ENCODE data around the gene TOM1L2.
A peak's percentile ranks its signal among the peaks of the same experiment; 100 is the strongest.
"Not testable (repeated sequence)": the region's sequence is repeated elsewhere in the genome, so short reads cannot be mapped to it uniquely, and the experiment has no call there.

TOM1L2 gene

GRCh38 chr17:17944743-17945142 is 27.5 kb downstream of the TOM1L2 start:
- H3K4me3 ChIP-seq (ENCODE audit: low read depth, low read length): no peak overlapping the region
- no peaks in the 10 kb centered on the region for H3K36me3 ChIP-seq (ENCODE audit: insufficient read depth, low read length)
- no peak overlapping the region for H3K27ac ChIP-seq (ENCODE audit: low read depth, low read length)
- peaks cover 69% of the 10 kb centered on the region for H3K79me2 ChIP-seq (ENCODE audit: control insufficient read depth, insufficient read depth, low read length, unreplicated experiment)
- no peaks in the 10 kb centered on the region for H3K27me3 ChIP-seq (ENCODE audit: insufficient read depth, low read length)
- no peak overlapping the region for H2AFZ ChIP-seq (ENCODE audit: low read length, unreplicated experiment)
- peaks cover 78% of the 10 kb centered on the region for H3K4me1 ChIP-seq (ENCODE audit: control insufficient read depth, insufficient read depth, low read length, unreplicated experiment)

DNA sequence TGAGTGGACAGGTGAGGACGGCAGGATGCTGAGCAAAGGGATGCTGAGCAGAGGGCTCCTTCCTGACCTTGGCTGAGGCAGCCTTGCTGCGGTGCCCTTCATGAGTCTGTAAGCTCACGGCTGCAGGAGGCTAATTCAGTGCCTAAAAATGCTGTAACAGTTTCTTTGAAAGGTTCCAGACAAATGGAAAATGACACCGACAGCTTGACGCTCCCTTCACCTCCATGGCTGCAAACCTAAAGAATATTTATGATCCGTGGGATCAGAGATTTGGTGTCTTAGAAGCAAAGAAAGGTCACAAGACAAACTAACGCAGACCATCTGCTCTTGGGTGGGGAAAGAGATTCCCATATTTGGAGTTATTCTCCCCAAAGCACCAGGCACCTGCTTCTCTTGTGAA is 28.0 kb downstream of the TOM1L2 start:
- Histone ChIP-seq H3K4me3 (ENCODE audit: low read depth, low read length) (no peak overlapping the region), H2AFZ (ENCODE audit: low read length, unreplicated experiment) (no peak overlapping the region), H3K79me2 (ENCODE audit: control insufficient read depth, insufficient read depth, low read length, unreplicated experiment) (peaks cover 68% of the 10 kb centered on the region), H3K36me3 (ENCODE audit: insufficient read depth, low read length) (no peaks in the 10 kb centered on the region), H3K27me3 (ENCODE audit: insufficient read depth, low read length) (no peaks in the 10 kb centered on the region), H3K27ac (ENCODE audit: low read depth, low read length) (no peak overlapping the region), H3K4me1 (ENCODE audit: control insufficient read depth, insufficient read depth, low read length, unreplicated experiment) (peaks cover 80% of the 10 kb centered on the region)

- Histone ChIP-seq H3K79me2 (ENCODE audit: control insufficient read depth, insufficient read depth, low read length, unreplicated experiment) (peaks cover 67% of the 10 kb centered on the region), H2AFZ (ENCODE audit: low read length, unreplicated experiment) (no peak overlapping the region), H3K27me3 (ENCODE audit: insufficient read depth, low read length) (no peaks in the 10 kb centered on the region), H3K27ac (ENCODE audit: low read depth, low read length) (peak overlapping the region; percentile 54), H3K4me3 (ENCODE audit: low read depth, low read length) (peak overlapping the region; percentile 55; the same call in 1 of the 2 replicates), H3K4me1 (ENCODE audit: control insufficient read depth, insufficient read depth, low read length, unreplicated experiment) (peaks cover 78% of the 10 kb centered on the region), H3K36me3 (ENCODE audit: insufficient read depth, low read length) (no peaks in the 10 kb centered on the region)
Observed at GRCh38 chr17:17943281-17943984, 28.8 kb downstream of the TOM1L2 start.

- Histone ChIP-seq H2AFZ (ENCODE audit: low read length, unreplicated experiment) (no peak overlapping the region), H3K27me3 (ENCODE audit: insufficient read depth, low read length) (no peaks in the 10 kb centered on the region), H3K4me3 (ENCODE audit: low read depth, low read length) (peak overlapping the region; percentile 55; the same call in 1 of the 2 replicates), H3K27ac (ENCODE audit: low read depth, low read length) (peak overlapping the region; percentile 60), H3K36me3 (ENCODE audit: insufficient read depth, low read length) (no peaks in the 10 kb centered on the region), H3K4me1 (ENCODE audit: control insufficient read depth, insufficient read depth, low read length, unreplicated experiment) (peaks cover 72% of the 10 kb centered on the region), H3K79me2 (ENCODE audit: control insufficient read depth, insufficient read depth, low read length, unreplicated experiment) (peaks cover 72% of the 10 kb centered on the region)
Observed at GRCh38 chr17:17942846-17943245, 29.4 kb downstream of the TOM1L2 start.

DNA sequence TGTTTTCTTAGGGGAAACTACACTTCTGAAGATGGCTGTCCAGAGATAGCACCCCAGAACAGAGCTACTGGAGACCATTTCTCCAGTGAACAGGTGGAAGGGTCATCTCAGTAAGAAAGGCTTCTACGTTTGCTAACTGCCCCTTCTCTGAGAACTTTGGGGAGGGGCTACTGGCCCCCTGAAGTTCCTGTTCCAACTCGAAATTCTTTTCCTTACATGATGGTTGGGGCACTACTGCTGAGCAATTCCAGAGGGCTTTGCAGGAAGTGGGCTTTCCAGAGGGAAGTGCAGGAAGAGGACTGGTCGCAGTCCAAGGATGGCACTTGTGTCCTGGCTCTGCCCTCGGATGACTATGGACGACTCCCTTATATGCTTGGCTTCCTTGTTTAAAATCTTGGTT is 31.2 kb downstream of the TOM1L2 start:
- H3K4me3 ChIP-seq (ENCODE audit: low read depth, low read length): no peak overlapping the region
- H3K4me1 ChIP-seq (ENCODE audit: control insufficient read depth, insufficient read depth, low read length, unreplicated experiment): peaks cover 70% of the 10 kb centered on the region

DNA sequence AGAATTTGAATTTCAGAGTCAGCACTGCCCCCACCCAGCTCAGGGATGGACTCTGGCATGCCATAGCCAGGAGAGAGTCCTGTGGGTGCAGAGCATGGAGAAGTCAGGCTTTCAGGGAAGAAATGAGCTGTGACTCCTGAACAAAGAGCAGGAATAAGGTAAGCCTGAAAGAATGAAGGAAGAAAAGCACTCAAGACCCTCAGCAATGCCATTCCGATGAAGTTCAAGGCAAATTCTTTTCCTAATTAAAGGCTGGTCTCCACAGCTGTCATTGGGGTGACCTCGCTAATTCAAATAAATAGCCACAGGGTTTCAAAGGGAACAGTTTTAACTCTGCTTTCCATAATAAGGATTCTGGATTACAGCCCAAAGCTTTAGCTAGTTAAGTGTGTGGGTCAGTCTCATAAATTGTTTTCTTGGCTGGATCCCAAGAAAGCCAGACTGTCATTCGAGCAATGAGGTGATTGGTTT is 31.7 kb downstream of the TOM1L2 start:
- Histone ChIP-seq H3K27ac (ENCODE audit: low read depth, low read length) (peak overlapping the region; percentile 8; the same call in 1 of the 2 replicates), H3K79me2 (ENCODE audit: control insufficient read depth, insufficient read depth, low read length, unreplicated experiment) (peaks cover 74% of the 10 kb centered on the region), H2AFZ (ENCODE audit: low read length, unreplicated experiment) (no peak overlapping the region), H3K36me3 (ENCODE audit: insufficient read depth, low read length) (no peaks in the 10 kb centered on the region), H3K4me1 (ENCODE audit: control insufficient read depth, insufficient read depth, low read length, unreplicated experiment) (peaks cover 72% of the 10 kb centered on the region), H3K4me3 (ENCODE audit: low read depth, low read length) (no peak overlapping the region), H3K27me3 (ENCODE audit: insufficient read depth, low read length) (no peaks in the 10 kb centered on the region)

More for the DNA sequence above, 31.2 kb downstream of the TOM1L2 start:
- H3K27ac ChIP-seq (ENCODE audit: low read depth, low read length): no peak overlapping the region
- no peak overlapping the region for H2AFZ ChIP-seq (ENCODE audit: low read length, unreplicated experiment)
- H3K27me3 ChIP-seq (ENCODE audit: insufficient read depth, low read length): no peaks in the 10 kb centered on the region
- H3K36me3 ChIP-seq (ENCODE audit: insufficient read depth, low read length): no peaks in the 10 kb centered on the region
- H3K79me2 ChIP-seq (ENCODE audit: control insufficient read depth, insufficient read depth, low read length, unreplicated experiment): peaks cover 75% of the 10 kb centered on the region

DNA sequence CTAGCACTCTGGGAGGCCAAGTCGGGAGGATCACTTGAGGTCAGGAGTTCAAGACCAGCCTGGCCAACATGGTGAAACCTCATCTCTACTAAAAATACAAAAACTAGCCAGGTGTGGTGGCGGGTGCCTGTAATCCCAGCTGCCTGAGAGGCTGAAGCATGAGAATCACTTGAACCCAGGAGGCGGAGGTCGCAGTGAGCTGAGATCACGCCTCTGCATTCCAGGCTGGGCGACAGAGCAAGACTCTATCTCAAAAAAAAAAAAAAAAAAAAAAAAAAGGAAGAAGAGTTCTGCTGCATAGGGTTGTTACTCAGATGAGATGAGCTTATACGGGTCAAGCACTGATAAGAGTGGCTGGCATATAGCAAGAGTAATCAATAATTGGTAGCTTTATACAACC is 32.3 kb downstream of the TOM1L2 start:
- Histone ChIP-seq H3K79me2 (ENCODE audit: control insufficient read depth, insufficient read depth, low read length, unreplicated experiment) (peaks cover 71% of the 10 kb centered on the region), H3K4me1 (ENCODE audit: control insufficient read depth, insufficient read depth, low read length, unreplicated experiment) (peaks cover 77% of the 10 kb centered on the region)
- H3K27me3 ChIP-seq (ENCODE audit: insufficient read depth, low read length); H3K4me3 ChIP-seq (ENCODE audit: low read depth, low read length); H2AFZ ChIP-seq (ENCODE audit: low read length, unreplicated experiment); H3K36me3 ChIP-seq (ENCODE audit: insufficient read depth, low read length); H3K27ac ChIP-seq (ENCODE audit: low read depth, low read length): not testable (repeated sequence)

DNA sequence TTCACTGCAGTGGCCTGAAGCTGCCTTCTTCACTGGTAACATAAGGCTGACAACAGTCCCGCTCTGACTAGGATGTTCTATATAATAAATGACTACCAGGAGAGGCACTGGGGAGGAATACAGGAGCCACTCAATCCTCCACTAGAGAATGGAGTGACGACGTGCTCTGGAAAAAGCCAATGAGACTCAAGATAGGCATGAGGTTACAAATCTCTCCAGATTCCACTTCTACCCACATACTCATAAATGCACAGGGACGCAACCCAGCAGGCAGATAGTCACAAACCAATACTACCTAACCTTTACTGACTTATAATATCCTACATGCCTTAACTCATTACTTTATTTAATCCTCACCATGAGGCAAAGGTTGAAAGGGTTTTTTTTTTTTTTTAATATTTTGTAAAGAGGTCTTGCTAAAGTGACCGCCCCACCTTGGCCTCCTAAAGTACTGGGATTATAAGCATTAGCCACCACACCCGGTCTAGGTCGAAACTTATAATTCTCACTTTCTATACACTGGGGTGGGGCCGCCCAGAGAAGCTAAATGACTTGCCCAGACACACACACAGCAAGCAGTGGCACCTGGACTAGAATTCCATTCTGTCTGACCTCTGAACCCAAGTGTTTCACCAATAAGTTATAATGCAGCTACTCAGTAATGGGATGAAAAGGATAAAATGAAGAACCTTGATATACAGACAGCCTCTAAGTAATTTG is 33.7 kb downstream of the TOM1L2 start:
- Histone ChIP-seq H3K4me3 (ENCODE audit: low read depth, low read length) (no peak overlapping the region), H3K36me3 (ENCODE audit: insufficient read depth, low read length) (no peaks in the 10 kb centered on the region), H2AFZ (ENCODE audit: low read length, unreplicated experiment) (no peak overlapping the region), H3K27ac (ENCODE audit: low read depth, low read length) (no peak overlapping the region), H3K79me2 (ENCODE audit: control insufficient read depth, insufficient read depth, low read length, unreplicated experiment) (peaks cover 67% of the 10 kb centered on the region), H3K27me3 (ENCODE audit: insufficient read depth, low read length) (no peaks in the 10 kb centered on the region), H3K4me1 (ENCODE audit: control insufficient read depth, insufficient read depth, low read length, unreplicated experiment) (peaks cover 84% of the 10 kb centered on the region)

GRCh38 chr17:17937958-17938357 is 34.2 kb downstream of the TOM1L2 start:
- Histone ChIP-seq H2AFZ (ENCODE audit: low read length, unreplicated experiment) (no peak overlapping the region), H3K79me2 (ENCODE audit: control insufficient read depth, insufficient read depth, low read length, unreplicated experiment) (peaks cover 68% of the 10 kb centered on the region), H3K36me3 (ENCODE audit: insufficient read depth, low read length) (no peaks in the 10 kb centered on the region), H3K4me1 (ENCODE audit: control insufficient read depth, insufficient read depth, low read length, unreplicated experiment) (peaks cover 82% of the 10 kb centered on the region), H3K27ac (ENCODE audit: low read depth, low read length) (no peak overlapping the region), H3K27me3 (ENCODE audit: insufficient read depth, low read length) (no peaks in the 10 kb centered on the region), H3K4me3 (ENCODE audit: low read depth, low read length) (no peak overlapping the region)

GRCh38 chr17:17937201-17937853 is 34.9 kb downstream of the TOM1L2 start:
- H3K79me2 ChIP-seq (ENCODE audit: control insufficient read depth, insufficient read depth, low read length, unreplicated experiment): peaks cover 66% of the 10 kb centered on the region
- peaks cover 77% of the 10 kb centered on the region for H3K4me1 ChIP-seq (ENCODE audit: control insufficient read depth, insufficient read depth, low read length, unreplicated experiment)
- H3K27me3 ChIP-seq (ENCODE audit: insufficient read depth, low read length): no peaks in the 10 kb centered on the region
- H3K27ac ChIP-seq (ENCODE audit: low read depth, low read length): no peak overlapping the region
- H2AFZ ChIP-seq (ENCODE audit: low read length, unreplicated experiment): no peak overlapping the region
- H3K4me3 ChIP-seq (ENCODE audit: low read depth, low read length): no peak overlapping the region
- no peaks in the 10 kb centered on the region for H3K36me3 ChIP-seq (ENCODE audit: insufficient read depth, low read length)

Data from ACC112 (cell line).